ENCODE data around the gene RPUSD1. TPM values are rescaled to one million over a fixed set of nuclear protein-coding genes. Genes with fewer than 3 reads are reported as not detected.

RPUSD1 gene
- polyA plus RNA-seq, 1 of the 3 experiments (the other 2 are of a cell fraction): 27.7 TPM

DNA sequence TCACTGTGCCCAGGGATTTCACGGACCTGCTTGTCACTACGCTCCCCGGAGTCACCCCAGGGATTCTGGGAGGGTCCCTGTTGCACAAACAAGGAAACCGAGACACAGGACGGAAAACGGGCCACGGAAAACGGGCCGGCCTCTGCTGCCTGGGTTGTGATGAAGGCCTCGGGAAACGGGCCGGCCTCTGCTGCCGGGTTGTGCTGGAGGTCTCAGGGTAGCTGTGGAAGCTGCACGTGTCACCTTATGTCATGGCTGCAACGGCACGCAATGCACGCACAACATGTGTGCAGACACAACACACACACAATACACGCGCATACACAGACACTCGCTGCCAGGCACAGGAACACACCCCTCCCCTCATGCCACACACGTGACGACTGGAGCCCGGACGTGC is 39.3 kb upstream of the RPUSD1 start:
- DNase-seq: no peak
- Histone ChIP-seq H3K9me2 (no peaks in the 10 kb centered on the region), H3K4me3 (ENCODE audit: low read depth in 2 of 2, low read length in 1 of 2) (no peak overlapping the region), H3K4me2 (no peak overlapping the region), H3K27me3 (ENCODE audit: insufficient read depth) (peaks cover 29% of the 10 kb centered on the region; the same call in 1 of the 2 replicates), H2AFZ (ENCODE audit: low read depth) (no peak overlapping the region), H3K9me3 (no peaks in the 10 kb centered on the region), H3K27ac (ENCODE audit: low read depth in 2 of 2, low read length in 1 of 2) (no peak overlapping the region), H3K36me3 (replicated peaks in 1 of 2; ENCODE audit: control insufficient read depth in 1 of 2, insufficient read depth in 2 of 2, low read length in 1 of 2) (no peaks in the 10 kb centered on the region), H3K9ac (no peak overlapping the region), H3K79me2 (ENCODE audit: insufficient read depth) (no peaks in the 10 kb centered on the region), H4K20me1 (ENCODE audit: insufficient read depth) (no peaks in the 10 kb centered on the region), H3F3A (replicated peaks; ENCODE audit: insufficient read depth) (no peaks in the 10 kb centered on the region), H3K4me1 (ENCODE audit: control insufficient read depth in 1 of 2, insufficient read depth in 2 of 2, low read depth in 1 of 2, low read length in 1 of 2) (peaks cover 0 to 5% of the 10 kb centered on the region in 2 experiments; a peak in 2 of 4 replicates)
- CTCF ChIA-PET: interaction anchor here (2.1 kb wide), 1 partner anchor 227 kb away, joined by 5 read pairs; no protein-coding TSS in a partner anchor
- POLR2A ChIA-PET: no interaction called here
- WGBS (ENCODE audit: low lambda C conversion rate): 66% methylated on average over 21 of the region's 24 CpGs
- no peak for TF ChIP-seq MEF2A (IDR thresholded peaks at IDR 0.05; ENCODE audit: borderline replicate concordance, low read depth)
- TF ChIP-seq, protein P1, sequence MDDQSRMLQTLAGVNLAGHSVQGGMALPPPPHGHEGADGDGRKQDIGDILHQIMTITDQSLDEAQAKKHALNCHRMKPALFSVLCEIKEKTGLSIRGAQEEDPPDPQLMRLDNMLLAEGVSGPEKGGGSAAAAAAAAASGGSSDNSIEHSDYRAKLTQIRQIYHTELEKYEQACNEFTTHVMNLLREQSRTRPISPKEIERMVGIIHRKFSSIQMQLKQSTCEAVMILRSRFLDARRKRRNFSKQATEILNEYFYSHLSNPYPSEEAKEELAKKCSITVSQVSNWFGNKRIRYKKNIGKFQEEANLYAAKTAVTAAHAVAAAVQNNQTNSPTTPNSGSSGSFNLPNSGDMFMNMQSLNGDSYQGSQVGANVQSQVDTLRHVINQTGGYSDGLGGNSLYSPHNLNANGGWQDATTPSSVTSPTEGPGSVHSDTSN (IDR thresholded peaks at IDR 0.05): no peak
- no peak for TF ChIP-seq SIN3A (IDR thresholded peaks at IDR 0.05; ENCODE audit: borderline replicate concordance, low read depth, low read length)
- TF ChIP-seq CHD2 (IDR thresholded peaks at IDR 0.05; ENCODE audit: low read length, partially characterized antibody): no peak
- TF ChIP-seq MXI1 (IDR thresholded peaks at IDR 0.05; ENCODE audit: low read depth, low read length): no peak
- TF ChIP-seq, protein P2, sequence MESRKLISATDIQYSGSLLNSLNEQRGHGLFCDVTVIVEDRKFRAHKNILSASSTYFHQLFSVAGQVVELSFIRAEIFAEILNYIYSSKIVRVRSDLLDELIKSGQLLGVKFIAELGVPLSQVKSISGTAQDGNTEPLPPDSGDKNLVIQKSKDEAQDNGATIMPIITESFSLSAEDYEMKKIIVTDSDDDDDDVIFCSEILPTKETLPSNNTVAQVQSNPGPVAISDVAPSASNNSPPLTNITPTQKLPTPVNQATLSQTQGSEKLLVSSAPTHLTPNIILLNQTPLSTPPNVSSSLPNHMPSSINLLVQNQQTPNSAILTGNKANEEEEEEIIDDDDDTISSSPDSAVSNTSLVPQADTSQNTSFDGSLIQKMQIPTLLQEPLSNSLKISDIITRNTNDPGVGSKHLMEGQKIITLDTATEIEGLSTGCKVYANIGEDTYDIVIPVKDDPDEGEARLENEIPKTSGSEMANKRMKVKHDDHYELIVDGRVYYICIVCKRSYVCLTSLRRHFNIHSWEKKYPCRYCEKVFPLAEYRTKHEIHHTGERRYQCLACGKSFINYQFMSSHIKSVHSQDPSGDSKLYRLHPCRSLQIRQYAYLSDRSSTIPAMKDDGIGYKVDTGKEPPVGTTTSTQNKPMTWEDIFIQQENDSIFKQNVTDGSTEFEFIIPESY (IDR thresholded peaks at IDR 0.05; ENCODE audit: borderline replicate concordance, low read depth): no peak
- no peak for TF ChIP-seq TEAD4 (IDR thresholded peaks at IDR 0.05; ENCODE audit: borderline replicate concordance, insufficient read depth)
- TF ChIP-seq GABPA (IDR thresholded peaks at IDR 0.05; ENCODE audit: low read depth): no peak
- TF ChIP-seq JUND (IDR thresholded peaks at IDR 0.05): no peak
- TF ChIP-seq FOSL2 (IDR thresholded peaks at IDR 0.05; ENCODE audit: borderline replicate concordance, low read depth): no peak
- TF ChIP-seq NFIC (IDR thresholded peaks at IDR 0.05; ENCODE audit: borderline replicate concordance): no peak
- TF ChIP-seq, protein P3, sequence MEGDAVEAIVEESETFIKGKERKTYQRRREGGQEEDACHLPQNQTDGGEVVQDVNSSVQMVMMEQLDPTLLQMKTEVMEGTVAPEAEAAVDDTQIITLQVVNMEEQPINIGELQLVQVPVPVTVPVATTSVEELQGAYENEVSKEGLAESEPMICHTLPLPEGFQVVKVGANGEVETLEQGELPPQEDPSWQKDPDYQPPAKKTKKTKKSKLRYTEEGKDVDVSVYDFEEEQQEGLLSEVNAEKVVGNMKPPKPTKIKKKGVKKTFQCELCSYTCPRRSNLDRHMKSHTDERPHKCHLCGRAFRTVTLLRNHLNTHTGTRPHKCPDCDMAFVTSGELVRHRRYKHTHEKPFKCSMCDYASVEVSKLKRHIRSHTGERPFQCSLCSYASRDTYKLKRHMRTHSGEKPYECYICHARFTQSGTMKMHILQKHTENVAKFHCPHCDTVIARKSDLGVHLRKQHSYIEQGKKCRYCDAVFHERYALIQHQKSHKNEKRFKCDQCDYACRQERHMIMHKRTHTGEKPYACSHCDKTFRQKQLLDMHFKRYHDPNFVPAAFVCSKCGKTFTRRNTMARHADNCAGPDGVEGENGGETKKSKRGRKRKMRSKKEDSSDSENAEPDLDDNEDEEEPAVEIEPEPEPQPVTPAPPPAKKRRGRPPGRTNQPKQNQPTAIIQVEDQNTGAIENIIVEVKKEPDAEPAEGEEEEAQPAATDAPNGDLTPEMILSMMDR (IDR thresholded peaks at IDR 0.05): no peak
- TF ChIP-seq RAD21 (IDR thresholded peaks at IDR 0.05; ENCODE audit: low read length): no peak
- no peak for TF ChIP-seq RXRA (IDR thresholded peaks at IDR 0.05; ENCODE audit: borderline replicate concordance, low read depth)
- TF ChIP-seq FOXJ3 (CRISPR knock-in tag; IDR thresholded peaks at IDR 0.05): no peak
- TF ChIP-seq, protein P4, sequence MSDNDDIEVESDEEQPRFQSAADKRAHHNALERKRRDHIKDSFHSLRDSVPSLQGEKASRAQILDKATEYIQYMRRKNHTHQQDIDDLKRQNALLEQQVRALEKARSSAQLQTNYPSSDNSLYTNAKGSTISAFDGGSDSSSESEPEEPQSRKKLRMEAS (IDR thresholded peaks at IDR 0.05; ENCODE audit: low read depth): no peak
- no peak for TF ChIP-seq RFX5 (IDR thresholded peaks at IDR 0.05; ENCODE audit: low read length)
